ENCODE results near the gene REEP3.

Gene REEP3

DNA sequence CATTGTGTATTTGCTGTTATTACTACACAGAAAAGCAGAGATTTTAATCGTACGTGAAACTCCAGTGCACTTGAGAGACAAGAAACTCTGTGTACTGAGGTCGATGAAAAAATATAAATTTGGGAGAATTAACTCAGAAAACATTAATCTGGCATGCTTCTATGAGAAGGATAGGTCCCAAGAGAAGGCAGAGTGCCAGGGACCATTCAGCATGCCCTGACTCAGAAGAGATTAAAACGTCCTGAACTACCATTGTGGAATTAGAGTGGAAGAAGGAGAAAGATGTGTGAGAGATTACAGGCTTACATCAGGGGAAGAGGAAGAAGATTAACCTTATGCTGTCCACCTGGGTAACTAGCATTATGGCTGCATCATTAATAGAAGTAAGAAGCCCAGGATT lies 72.4 kb downstream of the REEP3 start:
- no peak for DNase-seq

- DNase-seq: no peak
Measured at GRCh38 chr10:63595072-63595471, 73.9 kb downstream of the REEP3 start.

DNA sequence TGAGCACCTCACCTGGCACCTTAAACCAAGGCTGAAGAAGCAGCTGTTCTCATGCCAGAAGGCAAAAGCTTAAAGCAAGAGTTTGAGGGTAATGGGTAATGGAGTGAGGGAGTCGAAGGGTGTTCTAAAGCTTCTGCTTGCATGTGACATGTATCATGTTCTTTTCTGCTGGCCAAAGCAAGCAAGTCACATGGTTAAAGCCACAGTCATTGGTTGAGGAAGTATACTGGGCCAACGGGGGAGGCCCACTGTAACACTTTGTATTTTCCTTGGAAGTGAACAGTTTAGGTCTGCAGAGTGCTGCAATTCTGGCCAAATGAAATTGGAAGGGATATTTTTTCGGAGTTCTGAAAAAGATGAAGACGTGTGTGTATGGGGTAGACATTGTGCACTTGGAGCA lies 75.7 kb downstream of the REEP3 start:
- DNase-seq: no peak

DNA sequence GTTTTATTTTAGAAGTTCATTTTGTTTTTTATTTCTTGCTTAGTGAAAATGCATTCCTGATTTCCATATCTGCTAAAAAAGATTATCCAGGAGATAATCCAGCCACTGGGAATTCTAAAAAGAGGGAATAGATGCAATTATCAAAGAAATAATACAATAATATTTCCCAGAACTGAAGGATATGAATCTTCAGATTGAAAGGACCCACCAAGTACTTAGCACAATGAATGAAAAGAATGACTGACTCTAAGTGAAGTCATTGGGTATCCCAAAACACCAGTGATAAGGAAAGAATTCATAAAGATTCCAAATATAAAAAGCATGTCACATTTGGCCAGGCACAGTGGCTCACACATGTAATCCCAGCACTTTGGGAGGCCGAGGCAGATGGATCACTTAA lies 79.3 kb downstream of the REEP3 start:
- DNase-seq: no peak

DNA sequence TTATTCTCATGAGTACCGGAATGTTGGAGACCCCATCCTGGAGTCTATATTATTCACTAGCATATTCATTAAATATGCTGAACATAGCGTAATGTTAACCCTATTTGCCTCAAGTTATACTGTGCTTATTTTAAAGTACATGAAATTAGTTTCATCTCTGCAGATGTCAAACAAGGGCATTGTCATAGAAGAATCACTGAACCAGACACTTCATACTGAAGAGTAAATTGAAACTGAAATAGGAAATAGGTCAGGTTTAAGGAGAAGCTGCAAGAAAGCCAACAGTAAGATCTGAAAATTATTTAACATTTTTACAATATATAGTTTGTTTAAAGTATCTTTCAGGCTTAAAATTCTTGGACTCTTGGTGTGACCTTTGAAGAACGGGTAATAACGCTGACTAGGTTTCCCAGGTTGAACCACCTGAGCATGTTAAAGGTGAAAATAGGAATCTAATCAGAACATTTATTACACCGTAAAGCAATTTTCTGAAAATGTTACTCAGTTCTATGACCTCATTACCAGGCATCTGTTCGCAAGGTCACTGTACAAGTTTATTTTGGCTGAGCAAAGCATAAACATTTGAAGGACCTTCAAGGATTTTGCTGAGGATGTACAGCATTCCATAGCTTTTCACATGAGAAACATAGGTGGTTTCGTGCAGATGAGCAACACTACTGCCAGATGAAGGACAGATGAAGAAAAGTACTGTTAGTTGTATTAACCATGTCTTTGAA lies 82.7 kb downstream of the REEP3 start:
- no peak for DNase-seq

- no peak for DNase-seq
Measured at GRCh38 chr10:63605197-63605967, 84.2 kb downstream of the REEP3 start.

DNA sequence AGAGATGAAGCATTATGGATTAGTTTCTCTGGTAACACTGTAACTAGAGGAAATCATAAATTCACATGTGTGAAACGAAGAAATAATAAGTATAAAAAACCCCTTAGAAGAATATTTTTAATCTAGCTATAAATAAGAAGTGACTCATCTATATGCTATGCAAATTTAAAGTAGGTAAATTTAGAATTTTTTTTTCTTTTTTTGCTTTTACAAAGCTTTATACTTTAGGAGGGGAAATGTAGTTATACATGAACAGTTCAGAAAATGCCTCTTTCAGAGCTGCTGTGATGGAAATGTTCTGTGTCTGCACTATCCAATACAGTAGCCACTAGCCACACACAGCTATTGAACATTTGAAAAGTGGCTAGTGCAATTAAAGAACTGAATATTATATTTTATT lies 87.3 kb downstream of the REEP3 start:
- DNase-seq: no peak

DNA sequence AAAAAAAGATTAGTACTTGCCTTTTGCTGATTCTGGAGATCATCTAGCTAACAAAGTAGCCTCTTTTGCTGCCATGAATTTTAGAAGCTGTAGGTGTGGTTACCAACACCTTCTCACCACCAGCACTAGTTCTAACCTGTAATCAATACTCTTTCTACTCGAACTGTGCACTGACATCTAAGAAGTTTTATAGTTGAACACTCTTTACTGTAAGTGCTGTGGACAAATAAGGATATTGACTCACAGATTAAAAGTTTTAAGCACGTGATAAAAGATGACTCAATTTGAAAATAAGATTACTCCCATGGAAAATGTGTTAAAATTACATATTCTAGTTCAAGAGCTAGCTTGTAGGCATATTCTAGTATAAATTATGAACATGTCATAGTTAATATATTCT lies 89.9 kb downstream of the REEP3 start:
- no peak for DNase-seq

- DNase-seq: no peak
Measured at GRCh38 chr10:63614371-63614891, 93.2 kb downstream of the REEP3 start.

GRCh38 chr10:63618552-63618951 lies 97.4 kb downstream of the REEP3 start:
- no peak for DNase-seq

- no peak for DNase-seq
Measured at GRCh38 chr10:63619426-63619825, 98.2 kb downstream of the REEP3 start.

GRCh38 chr10:63622097-63622496 lies 100.9 kb downstream of the REEP3 start:
- DNase-seq: no peak

GRCh38 chr10:63624701-63625100 lies 103.5 kb downstream of the REEP3 start:
- DNase-seq: no peak

GRCh38 chr10:63627396-63627795 lies 106.2 kb downstream of the REEP3 start:
- no peak for DNase-seq

DNA sequence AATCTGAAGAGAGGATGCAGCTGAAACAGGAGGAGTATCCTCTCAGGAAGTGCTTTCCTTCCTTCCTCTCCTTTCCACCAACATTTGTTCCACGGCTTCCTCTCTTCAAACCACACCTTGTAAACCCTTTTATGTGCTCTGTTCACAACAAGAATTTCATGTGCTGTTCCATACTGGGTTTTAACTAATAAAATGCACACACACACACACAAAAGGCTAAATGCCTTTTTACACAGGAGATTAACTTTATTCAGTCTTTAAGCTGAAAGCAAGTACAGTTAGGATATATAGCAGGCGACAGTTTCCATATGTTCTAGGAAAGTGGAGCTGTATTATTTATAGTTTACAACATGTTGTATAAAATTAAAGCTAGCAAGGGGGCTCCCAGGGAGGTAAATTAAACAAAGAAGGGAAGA lies 106.7 kb downstream of the REEP3 start:
- no peak for DNase-seq

DNA sequence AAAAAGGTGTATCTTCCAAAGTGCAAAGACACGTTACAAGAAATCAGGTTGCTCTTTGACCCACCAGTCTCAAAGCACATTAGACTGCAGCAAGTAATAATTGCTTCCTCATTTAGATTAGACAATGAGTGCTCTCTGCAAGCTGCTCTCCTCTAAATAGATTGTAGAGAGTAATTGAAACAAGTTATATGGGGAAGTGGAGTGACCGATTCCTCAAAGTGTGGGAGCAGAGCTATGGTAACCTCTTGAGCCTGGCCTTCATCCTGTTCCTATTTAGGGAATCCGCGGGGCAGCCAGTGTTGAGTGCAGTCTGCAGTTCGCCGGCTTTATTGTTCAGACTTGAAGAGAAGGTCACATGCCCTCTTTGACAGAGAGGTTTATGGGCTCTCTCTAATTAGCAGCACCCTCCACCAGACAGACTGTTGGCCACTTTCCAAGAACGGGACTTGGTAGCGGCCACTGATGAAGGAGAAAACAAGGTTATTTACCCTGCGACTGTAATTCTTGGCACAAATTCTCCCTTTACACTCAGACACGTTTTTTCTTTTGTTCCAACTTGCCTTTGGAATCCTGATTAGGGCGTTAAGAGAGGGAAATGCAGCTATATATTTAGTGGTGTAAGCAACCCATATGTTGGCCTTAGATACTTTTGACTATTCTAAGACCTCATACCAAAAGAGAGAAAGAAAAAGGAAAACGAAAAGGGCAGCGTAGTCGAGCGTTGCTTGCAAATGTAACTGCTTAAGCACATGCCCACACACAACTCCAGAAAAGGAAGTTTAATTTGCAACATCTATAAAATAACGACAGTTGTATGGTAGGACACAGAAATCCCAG lies 107.5 kb downstream of the REEP3 start:
- DNase-seq: peak; percentile 18

DNA sequence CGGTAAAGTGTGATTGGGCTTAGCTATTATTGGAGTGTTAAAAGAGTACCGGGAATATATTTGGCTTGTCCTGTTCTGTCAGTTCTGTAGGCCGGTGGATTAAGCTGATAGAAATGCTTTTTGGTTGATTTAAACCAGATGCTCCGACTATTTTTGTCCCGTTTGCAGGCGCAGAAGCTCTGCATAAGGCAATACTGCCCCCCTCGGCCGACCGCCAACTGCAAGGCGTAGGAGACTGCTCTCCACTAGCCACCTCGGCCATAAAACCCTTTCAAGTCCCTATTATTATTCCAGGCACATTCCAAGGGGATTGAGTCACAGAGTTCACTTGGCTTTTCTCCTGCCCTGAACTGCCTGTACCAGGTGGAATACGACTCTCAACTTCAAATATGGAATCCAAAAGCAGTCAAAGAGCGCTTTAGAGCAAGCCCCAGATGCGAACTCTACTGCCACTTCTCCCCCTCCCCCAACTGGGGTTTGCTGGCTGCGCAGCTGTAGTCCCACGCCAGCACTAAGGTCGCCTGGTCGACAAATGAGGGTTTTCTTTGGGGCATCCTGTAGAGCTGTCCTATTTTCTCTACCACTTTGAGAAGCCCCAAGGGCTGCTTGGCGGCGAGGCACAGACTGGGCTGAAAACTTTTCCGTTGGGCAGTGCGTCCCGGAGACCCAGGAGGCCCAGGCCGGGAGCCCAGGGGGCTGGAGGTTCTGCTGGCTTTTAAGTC lies 108.3 kb downstream of the REEP3 start:
- DNase-seq: peak; percentile 75

DNA sequence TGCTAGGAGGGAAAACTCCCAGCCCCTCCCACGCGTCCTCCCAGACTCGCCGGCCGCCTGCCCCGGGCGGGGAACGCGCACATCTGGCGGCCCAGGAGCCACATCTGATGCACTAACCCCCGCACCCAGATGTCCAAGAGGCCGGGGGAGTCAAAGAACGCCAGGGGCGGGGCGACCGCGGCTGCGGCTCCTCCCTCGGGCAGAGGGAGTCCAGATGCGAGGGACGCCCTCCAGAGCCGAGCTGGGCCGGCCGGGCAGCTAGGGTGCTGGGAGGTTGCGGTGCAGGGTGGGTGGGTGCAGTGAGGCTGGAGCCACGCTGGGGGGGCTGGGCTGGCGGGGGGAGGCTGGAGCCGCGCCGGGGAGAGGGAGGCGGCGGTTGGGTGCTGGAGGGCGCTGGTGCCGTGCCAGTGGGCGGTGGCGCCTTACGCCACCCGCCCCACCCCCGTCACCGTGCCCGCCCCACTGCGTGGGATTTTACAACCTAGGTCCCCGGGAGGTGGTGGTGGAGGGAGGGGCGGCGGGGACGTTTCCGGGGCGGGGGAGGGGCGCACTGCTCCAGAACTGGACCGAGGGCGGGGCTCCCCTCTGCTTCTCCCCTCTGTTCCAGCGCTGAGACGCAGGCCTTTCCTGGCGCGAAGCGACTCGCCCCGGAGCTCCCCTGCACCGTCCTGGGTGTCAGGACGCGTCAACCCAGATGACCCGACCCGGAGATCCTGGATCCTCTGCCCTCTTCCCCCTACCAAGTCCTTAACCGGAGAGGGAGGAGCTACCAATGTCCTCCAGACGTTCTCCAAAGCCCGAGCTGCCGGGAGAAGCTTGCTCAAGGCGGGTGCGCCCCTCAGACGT lies 109.1 kb downstream of the REEP3 start:
- peak; percentile 79 for DNase-seq

GRCh38 chr10:63630931-63631680 lies 109.9 kb downstream of the REEP3 start:
- no peak for DNase-seq

- no peak for DNase-seq
Measured at GRCh38 chr10:63631991-63632390, 110.8 kb downstream of the REEP3 start.
